GM06990 (cell line): ENCODE data around the gene CD1E.

Experiments used
- DNase-seq: peaks from one replicate; pipeline ENCODE4 v3.0.0-alpha.2; 2011; ENCODE audit not compliant: insufficient read length; ENCODE audit errors: extremely low read depth
- H3K27me3 ChIP-seq: replicated peaks from 2 replicates; pipeline ENCODE4 v1.6.0; 2011; ENCODE audit warnings: low read length; ENCODE audit not compliant: control insufficient read depth, insufficient read depth
- H3K36me3 ChIP-seq: 2 replicates; pipeline ENCODE4 v1.5.1; 2011; ENCODE audit warnings: low read length; ENCODE audit not compliant: control insufficient read depth, insufficient read depth
- H3K4me3 ChIP-seq: replicated peaks from 2 replicates; pipeline ENCODE4 v1.5.1; 2011; ENCODE audit warnings: low read depth, mild to moderate bottlenecking, control low read depth, low read length
- CTCF ChIP-seq: IDR thresholded peaks from 2 replicates; pipeline ENCODE4 v1.5.1; 2011; ENCODE audit warnings: low read length, control low read depth, mild to moderate bottlenecking, inconsistent platforms; ENCODE audit not compliant: insufficient read depth, poor library complexity, severe bottlenecking

The CD1E gene

GRCh38 chr1:158353303-158354075, at the start of gene CD1E:
Gene CD1E, plus strand, starts transcription at chr1:158353894. Its CDS starts 95 bp downstream, at chr1:158353989.
- no peak for TF ChIP-seq CTCF
- Histone ChIP-seq H3K36me3 (no peaks in the 10 kb centered on the region), H3K4me3 (no peak within 1 kb of the TSS), H3K27me3 (no peaks in the 10 kb centered on the region)
- no peak for DNase-seq

DNA sequence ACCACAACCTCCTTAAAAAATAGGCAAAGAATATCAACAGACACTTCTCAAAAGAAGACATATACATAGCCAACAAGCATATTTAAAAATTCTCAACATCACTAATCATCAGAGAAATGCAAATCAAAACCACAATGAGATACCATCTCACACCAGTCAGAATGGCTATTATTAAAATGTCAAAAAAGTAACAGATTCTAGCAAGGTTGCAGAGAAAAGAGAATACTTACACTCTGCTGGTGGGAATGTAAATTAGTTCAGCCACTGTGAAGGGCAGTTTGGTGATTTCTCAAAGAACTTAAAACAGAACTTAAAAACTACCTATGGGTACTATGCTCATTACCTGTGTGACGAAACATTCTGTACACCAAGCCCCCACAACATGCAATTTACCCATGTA, 43.1 kb upstream of the CD1E start:
- Histone ChIP-seq H3K27me3 (no peaks in the 10 kb centered on the region), H3K36me3 (no peaks in the 10 kb centered on the region), H3K4me3 (no peak overlapping the region)
- TF ChIP-seq CTCF = no peak
- no peak for DNase-seq

GRCh38 chr1:158311066-158311465, 42.6 kb upstream of the CD1E start:
- peak; percentile 23 for DNase-seq
- Histone ChIP-seq H3K36me3 (no peaks in the 10 kb centered on the region), H3K27me3 (no peaks in the 10 kb centered on the region), H3K4me3 (no peak overlapping the region)
- no peak for TF ChIP-seq CTCF

DNA sequence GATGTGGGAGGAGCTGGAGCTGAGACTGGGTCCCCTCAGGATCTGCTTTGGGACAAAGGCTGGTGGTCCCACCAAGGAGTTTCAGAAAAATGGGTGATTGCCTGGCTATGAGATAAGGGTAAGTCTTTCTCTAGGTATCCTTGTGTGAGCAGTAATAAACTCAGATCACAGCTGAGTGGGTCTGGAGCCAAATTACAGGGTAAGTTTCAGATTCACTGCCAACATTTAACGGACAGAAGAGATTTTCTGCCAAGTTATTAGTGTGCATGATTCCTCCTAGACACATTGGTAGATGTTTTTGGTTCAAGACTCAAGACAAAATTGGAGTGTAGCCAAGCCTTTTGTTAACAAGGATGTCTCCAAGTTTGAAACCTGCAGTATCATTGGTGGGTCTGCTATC, 29.8 kb upstream of the CD1E start:
- no peak for DNase-seq
- TF ChIP-seq CTCF = no peak
- Histone ChIP-seq H3K4me3 (no peak overlapping the region), H3K27me3 (no peaks in the 10 kb centered on the region), H3K36me3 (no peaks in the 10 kb centered on the region)

GRCh38 chr1:158324395-158324794, 29.3 kb upstream of the CD1E start:
- no peak overlapping the region for H3K4me3 ChIP-seq
- H3K36me3 ChIP-seq = no peaks in the 10 kb centered on the region
- no peak for DNase-seq
- no peak for TF ChIP-seq CTCF
- no peaks in the 10 kb centered on the region for H3K27me3 ChIP-seq

DNA sequence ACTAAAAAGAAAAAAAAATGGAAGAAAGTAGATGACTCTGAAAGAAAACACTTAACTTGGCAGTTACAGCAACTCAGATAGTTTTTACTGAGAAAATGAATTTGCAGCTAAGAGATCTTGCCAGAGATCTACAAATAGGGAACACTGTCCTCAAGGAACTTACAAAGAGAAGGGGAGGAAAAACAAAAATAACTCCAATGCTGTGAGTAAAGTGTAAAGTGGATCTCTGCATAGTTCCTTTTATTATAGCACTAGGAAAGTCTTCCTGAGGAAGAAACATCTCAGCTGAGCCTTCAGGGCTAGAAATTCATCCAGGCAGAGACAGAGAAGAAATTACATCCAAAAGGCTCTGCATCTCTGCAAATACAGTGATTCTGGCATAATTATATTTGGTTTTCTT, 26.2 kb upstream of the CD1E start:
- TF ChIP-seq CTCF = no peak
- Histone ChIP-seq H3K27me3 (no peaks in the 10 kb centered on the region), H3K4me3 (no peak overlapping the region), H3K36me3 (no peaks in the 10 kb centered on the region)
- DNase-seq = no peak
